ENCODE results near the gene COMMD8. TPM values are rescaled to one million over a fixed set of nuclear protein-coding genes. Genes with fewer than 3 reads are reported as not detected.

The COMMD8 gene
- total RNA-seq, 5 donors from 2014 or later (not counting 1 experiment from before 2014, with no cell fraction given) = 8.2 to 17.0 (median 15.7) TPM

- no peak overlapping the region for H3K27ac ChIP-seq (ENCODE audit: low read length)
- H3K36me3 ChIP-seq (ENCODE audit: control insufficient read depth in 2 of 2, extremely low read depth in 1 of 2, insufficient read depth in 1 of 2, low read length in 1 of 2) = no peaks in the 10 kb centered on the region
- ChIA-PET POLR2A (no interaction called here), CTCF (no interaction called here)
- Mint-ChIP-seq H3K27me3 (no peaks in the 10 kb centered on the region), H3K4me3 (no peak overlapping the region), H3K9me3 (no peaks in the 10 kb centered on the region), H3K27ac (no peak overlapping the region), H3K4me1 (peaks cover 10 to 15% (median 12%) of the 10 kb centered on the region in 3 donors), H3K36me3 (peaks cover 34% of the 10 kb centered on the region)
- DNase-seq (no peak), ATAC-seq (replicated peaks in 1 of 4) (no peak)
- H3K27me3 ChIP-seq (replicated peaks in 1 of 2; ENCODE audit: control insufficient read depth in 2 of 2, extremely low read depth in 1 of 2, insufficient read depth in 2 of 2, low read length in 1 of 2) = no peaks in the 10 kb centered on the region
- 100% methylated on average over 2 of the region's 2 CpGs for WGBS (ENCODE audit: insufficient coverage)
- H3K9me3 ChIP-seq = no peaks in the 10 kb centered on the region
- H3K4me3 ChIP-seq (ENCODE audit: control insufficient read depth in 1 of 2, extremely low read depth in 1 of 2, low read length in 1 of 2) = no peak overlapping the region
- peaks cover 0 to 3% of the 10 kb centered on the region in 2 experiments for H3K4me1 ChIP-seq (ENCODE audit: control insufficient read depth in 1 of 2, extremely low read depth in 1 of 2, insufficient read depth in 2 of 2, low read length in 2 of 2)
Observed at GRCh38 chr4:47444031-47444430, 19.5 kb downstream of the COMMD8 start.

- Mint-ChIP-seq H3K27me3 (no peaks in the 10 kb centered on the region), H3K9me3 (no peaks in the 10 kb centered on the region), H3K27ac (peak overlapping the region in 1 of 2 donors; percentile 11), H3K4me3 (no peak overlapping the region), H3K4me1 (peaks cover 10 to 15% (median 12%) of the 10 kb centered on the region in 3 donors), H3K36me3 (peaks cover 24% of the 10 kb centered on the region)
- ATAC-seq (replicated peaks in 1 of 4) = no peak
- POLR2A ChIA-PET = no interaction called here
- peaks cover 0 to 3% of the 10 kb centered on the region in 2 experiments for H3K4me1 ChIP-seq (ENCODE audit: control insufficient read depth in 1 of 2, extremely low read depth in 1 of 2, insufficient read depth in 2 of 2, low read length in 2 of 2)
- 50% methylated on average over 2 of the region's 5 CpGs for WGBS (ENCODE audit: insufficient coverage)
- H3K4me3 ChIP-seq (ENCODE audit: control insufficient read depth in 1 of 2, extremely low read depth in 1 of 2, low read length in 1 of 2) = no peak overlapping the region
- no peaks in the 10 kb centered on the region for H3K9me3 ChIP-seq
- H3K36me3 ChIP-seq (ENCODE audit: control insufficient read depth in 2 of 2, extremely low read depth in 1 of 2, insufficient read depth in 1 of 2, low read length in 1 of 2) = no peaks in the 10 kb centered on the region
- CTCF ChIA-PET = no interaction called here
- DNase-seq = peak in 1 of 35 experiments; percentile 8
- H3K27ac ChIP-seq (ENCODE audit: low read length) = no peak overlapping the region
- H3K27me3 ChIP-seq (replicated peaks in 1 of 2; ENCODE audit: control insufficient read depth in 2 of 2, extremely low read depth in 1 of 2, insufficient read depth in 2 of 2, low read length in 1 of 2) = no peaks in the 10 kb centered on the region
Observed at GRCh38 chr4:47442980-47443379, 20.5 kb downstream of the COMMD8 start.

GRCh38 chr4:47434931-47435330 lies 28.6 kb downstream of the COMMD8 start:
- peaks cover 0 to 2% of the 10 kb centered on the region in 2 donors for H3K27me3 Mint-ChIP-seq
- Histone ChIP-seq H3K4me1 (ENCODE audit: control insufficient read depth in 1 of 2, extremely low read depth in 1 of 2, insufficient read depth in 2 of 2, low read length in 2 of 2) (no peaks in the 10 kb centered on the region), H3K27me3 (replicated peaks in 1 of 2; ENCODE audit: control insufficient read depth in 2 of 2, extremely low read depth in 1 of 2, insufficient read depth in 2 of 2, low read length in 1 of 2) (no peaks in the 10 kb centered on the region), H3K9me3 (no peaks in the 10 kb centered on the region), H3K4me3 (ENCODE audit: control insufficient read depth in 1 of 2, extremely low read depth in 1 of 2, low read length in 1 of 2) (no peak overlapping the region), H3K36me3 (ENCODE audit: control insufficient read depth in 2 of 2, extremely low read depth in 1 of 2, insufficient read depth in 1 of 2, low read length in 1 of 2) (no peaks in the 10 kb centered on the region), H3K27ac (ENCODE audit: low read length) (no peak overlapping the region)
- H3K4me3 Mint-ChIP-seq = no peak overlapping the region
- H3K9me3 Mint-ChIP-seq = peaks cover 0 to 3% (median 0%) of the 10 kb centered on the region in 3 donors
- no peak for ATAC-seq (replicated peaks in 1 of 4)
- no peaks in the 10 kb centered on the region for H3K4me1 Mint-ChIP-seq
- ChIA-PET CTCF (no interaction called here), POLR2A (no interaction called here)
- H3K27ac Mint-ChIP-seq = no peak overlapping the region
- DNase-seq = no peak
- H3K36me3 Mint-ChIP-seq = peaks cover 4% of the 10 kb centered on the region

GRCh38 chr4:47432749-47433148 lies 30.8 kb downstream of the COMMD8 start:
- POLR2A ChIA-PET = interaction anchor here in 1 of 2 donors (0.7 kb wide), 1 partner anchor 43 kb away, joined by 3 read pairs; no protein-coding TSS in a partner anchor
- no peaks in the 10 kb centered on the region for H3K27me3 ChIP-seq (replicated peaks in 1 of 2; ENCODE audit: control insufficient read depth in 2 of 2, extremely low read depth in 1 of 2, insufficient read depth in 2 of 2, low read length in 1 of 2)
- no peak for ATAC-seq (replicated peaks in 1 of 4)
- CTCF ChIA-PET = no interaction called here
- no peak overlapping the region for H3K27ac ChIP-seq (ENCODE audit: low read length)
- no peak for DNase-seq
- WGBS (ENCODE audit: insufficient coverage) = no CpG with 5 or more reads among the region's 1 CpG
- H3K9me3 ChIP-seq = no peaks in the 10 kb centered on the region
- Mint-ChIP-seq H3K27me3 (peaks cover 3 to 4% of the 10 kb centered on the region in 2 donors), H3K9me3 (peaks cover 0 to 3% (median 0%) of the 10 kb centered on the region in 3 donors), H3K36me3 (peaks cover 4% of the 10 kb centered on the region), H3K27ac (no peak overlapping the region), H3K4me3 (no peak overlapping the region), H3K4me1 (no peaks in the 10 kb centered on the region)
- H3K36me3 ChIP-seq (ENCODE audit: control insufficient read depth in 2 of 2, extremely low read depth in 1 of 2, insufficient read depth in 1 of 2, low read length in 1 of 2) = no peaks in the 10 kb centered on the region
- no peaks in the 10 kb centered on the region for H3K4me1 ChIP-seq (ENCODE audit: control insufficient read depth in 1 of 2, extremely low read depth in 1 of 2, insufficient read depth in 2 of 2, low read length in 2 of 2)
- no peak overlapping the region for H3K4me3 ChIP-seq (ENCODE audit: control insufficient read depth in 1 of 2, extremely low read depth in 1 of 2, low read length in 1 of 2)

- Histone ChIP-seq H3K27ac (ENCODE audit: low read length) (no peak overlapping the region), H3K36me3 (ENCODE audit: control insufficient read depth in 2 of 2, extremely low read depth in 1 of 2, insufficient read depth in 1 of 2, low read length in 1 of 2) (no peaks in the 10 kb centered on the region), H3K9me3 (no peaks in the 10 kb centered on the region), H3K27me3 (replicated peaks in 1 of 2; ENCODE audit: control insufficient read depth in 2 of 2, extremely low read depth in 1 of 2, insufficient read depth in 2 of 2, low read length in 1 of 2) (no peaks in the 10 kb centered on the region), H3K4me3 (ENCODE audit: control insufficient read depth in 1 of 2, extremely low read depth in 1 of 2, low read length in 1 of 2) (no peak overlapping the region), H3K4me1 (ENCODE audit: control insufficient read depth in 1 of 2, extremely low read depth in 1 of 2, insufficient read depth in 2 of 2, low read length in 2 of 2) (no peaks in the 10 kb centered on the region)
- ChIA-PET CTCF (no interaction called here), POLR2A (no interaction called here)
- no peak overlapping the region for H3K27ac Mint-ChIP-seq
- no peak overlapping the region for H3K4me3 Mint-ChIP-seq
- peaks cover 4 to 9% of the 10 kb centered on the region in 2 donors for H3K27me3 Mint-ChIP-seq
- DNase-seq = no peak
- H3K4me1 Mint-ChIP-seq = no peaks in the 10 kb centered on the region
- no peak for ATAC-seq (replicated peaks in 1 of 4)
- no CpG with 5 or more reads among the region's 2 CpGs for WGBS (ENCODE audit: insufficient coverage)
- H3K36me3 Mint-ChIP-seq = no peaks in the 10 kb centered on the region
- no peaks in the 10 kb centered on the region for H3K9me3 Mint-ChIP-seq
Observed at GRCh38 chr4:47427935-47428334, 35.6 kb downstream of the COMMD8 start.

- CTCF ChIA-PET = no interaction called here
- POLR2A ChIA-PET = no interaction called here
- Mint-ChIP-seq H3K4me1 (no peaks in the 10 kb centered on the region), H3K36me3 (no peaks in the 10 kb centered on the region), H3K27me3 (peaks cover 8 to 9% of the 10 kb centered on the region in 2 donors), H3K27ac (no peak overlapping the region), H3K4me3 (no peak overlapping the region), H3K9me3 (no peaks in the 10 kb centered on the region)
- H3K36me3 ChIP-seq (ENCODE audit: control insufficient read depth in 2 of 2, extremely low read depth in 1 of 2, insufficient read depth in 1 of 2, low read length in 1 of 2) = no peaks in the 10 kb centered on the region
- no peaks in the 10 kb centered on the region for H3K4me1 ChIP-seq (ENCODE audit: control insufficient read depth in 1 of 2, extremely low read depth in 1 of 2, insufficient read depth in 2 of 2, low read length in 2 of 2)
- ATAC-seq (replicated peaks in 1 of 4) = no peak
- no peak for DNase-seq
- no peak overlapping the region for H3K4me3 ChIP-seq (ENCODE audit: control insufficient read depth in 1 of 2, extremely low read depth in 1 of 2, low read length in 1 of 2)
- WGBS (ENCODE audit: insufficient coverage) = 96% methylated on average over 24 of the region's 25 CpGs
- H3K9me3 ChIP-seq = no peaks in the 10 kb centered on the region
- no peak overlapping the region for H3K27ac ChIP-seq (ENCODE audit: low read length)
- H3K27me3 ChIP-seq (replicated peaks in 1 of 2; ENCODE audit: control insufficient read depth in 2 of 2, extremely low read depth in 1 of 2, insufficient read depth in 2 of 2, low read length in 1 of 2) = no peaks in the 10 kb centered on the region
Observed at GRCh38 chr4:47425628-47426027, 37.9 kb downstream of the COMMD8 start.

GRCh38 chr4:47419296-47419695 lies 44.2 kb downstream of the COMMD8 start:
- Mint-ChIP-seq H3K36me3 (no peaks in the 10 kb centered on the region), H3K4me3 (no peak overlapping the region), H3K9me3 (no peaks in the 10 kb centered on the region), H3K27ac (no peak overlapping the region), H3K4me1 (no peaks in the 10 kb centered on the region), H3K27me3 (peaks cover under 1 to 6% of the 10 kb centered on the region in 2 donors)
- Histone ChIP-seq H3K9me3 (no peaks in the 10 kb centered on the region), H3K27ac (ENCODE audit: low read length) (no peak overlapping the region), H3K4me1 (ENCODE audit: control insufficient read depth in 1 of 2, extremely low read depth in 1 of 2, insufficient read depth in 2 of 2, low read length in 2 of 2) (no peaks in the 10 kb centered on the region), H3K4me3 (ENCODE audit: control insufficient read depth in 1 of 2, extremely low read depth in 1 of 2, low read length in 1 of 2) (no peak overlapping the region), H3K36me3 (ENCODE audit: control insufficient read depth in 2 of 2, extremely low read depth in 1 of 2, insufficient read depth in 1 of 2, low read length in 1 of 2) (no peaks in the 10 kb centered on the region), H3K27me3 (replicated peaks in 1 of 2; ENCODE audit: control insufficient read depth in 2 of 2, extremely low read depth in 1 of 2, insufficient read depth in 2 of 2, low read length in 1 of 2) (no peaks in the 10 kb centered on the region)
- WGBS (ENCODE audit: insufficient coverage) = 69% methylated on average over 2 of the region's 2 CpGs
- ATAC-seq (replicated peaks in 1 of 4) (no peak), DNase-seq (no peak)
- CTCF ChIA-PET = no interaction called here
- POLR2A ChIA-PET = no interaction called here

All from T-cell (primary cell).